IPS-20b (cell line): ENCODE results near the gene IGLL1.
"Not testable (repeated sequence)": the region's sequence is repeated elsewhere in the genome, so short reads cannot be mapped to it uniquely, and the experiment has no call there.

Experiments used
- H3K27ac ChIP-seq: one replicate; pipeline ENCODE4 v1.5.1; 2013; ENCODE audit warnings: low read length
- H3K27me3 ChIP-seq: 2 replicates; pipeline ENCODE4 v1.6.1; 2013; ENCODE audit warnings: mild to moderate bottlenecking, low read length, inconsistent platforms; ENCODE audit not compliant: insufficient read depth
- H3K36me3 ChIP-seq: 2 replicates; pipeline ENCODE4 v1.6.1; 2013; ENCODE audit warnings: low read depth, mild to moderate bottlenecking, inconsistent platforms, low read length, moderate library complexity; ENCODE audit not compliant: insufficient read depth
- H3K4me1 ChIP-seq: 2 replicates; pipeline ENCODE4 v1.6.1; 2013; ENCODE audit warnings: mild to moderate bottlenecking, control low read depth, inconsistent platforms, low read length, moderate library complexity; ENCODE audit not compliant: insufficient read depth
- H3K4me3 ChIP-seq: 2 replicates; pipeline ENCODE4 v1.5.1; 2013; ENCODE audit warnings: mild to moderate bottlenecking, low read length, inconsistent platforms
- H3K9ac ChIP-seq: 2 replicates; pipeline ENCODE4 v1.6.1; 2013; ENCODE audit warnings: low read depth, mild to moderate bottlenecking, inconsistent platforms, low read length, moderate library complexity
- H3K9me3 ChIP-seq: 2 replicates; pipeline ENCODE4 v1.6.1; 2013; ENCODE audit warnings: mild to moderate bottlenecking, low read depth, low read length, inconsistent platforms; ENCODE audit not compliant: insufficient read depth

IGLL1 gene

DNA sequence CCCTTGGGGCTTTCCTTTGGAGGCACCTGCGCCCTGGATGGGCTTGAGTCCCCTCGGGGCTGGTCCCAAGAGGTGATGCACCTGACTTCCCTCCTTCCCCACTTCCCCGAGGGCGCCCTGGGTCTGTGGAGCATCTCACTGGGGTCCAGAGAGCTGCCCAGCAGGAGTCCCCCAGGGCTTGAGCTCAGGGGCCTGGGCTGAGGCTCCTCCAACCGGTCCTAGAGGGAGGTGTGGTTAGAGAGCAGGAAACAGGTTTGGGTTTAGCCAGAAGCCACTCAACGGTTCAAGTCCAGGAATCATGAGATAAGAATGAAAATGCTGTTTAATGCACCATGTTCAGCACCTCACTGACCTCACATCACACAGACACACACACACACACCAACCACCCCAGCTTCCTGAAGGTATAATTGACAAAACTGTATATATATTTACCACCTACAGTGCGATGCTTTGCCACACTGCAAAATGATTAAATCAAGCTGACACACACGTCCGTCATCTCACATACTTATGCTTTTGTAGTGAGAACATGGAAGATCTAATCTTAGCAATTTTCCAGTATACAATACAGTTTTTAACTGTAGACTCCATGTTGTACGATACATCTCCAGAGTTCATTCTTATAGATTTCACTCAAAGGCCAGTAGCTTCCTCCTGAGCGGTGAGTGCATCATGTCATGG is 628 bp upstream of the IGLL1 start:
- Histone ChIP-seq H3K27ac (no peak overlapping the region), H3K4me3 (no peak overlapping the region), H3K27me3 (no peaks in the 10 kb centered on the region), H3K36me3 (no peaks in the 10 kb centered on the region), H3K9me3 (no peaks in the 10 kb centered on the region), H3K4me1 (no peaks in the 10 kb centered on the region), H3K9ac (no peak overlapping the region)

GRCh38 chr22:23579280-23579679 is 810 bp downstream of the IGLL1 start:
- no peaks in the 10 kb centered on the region for H3K36me3 ChIP-seq
- H3K4me3 ChIP-seq, result no peak overlapping the region
- no peaks in the 10 kb centered on the region for H3K27me3 ChIP-seq
- no peaks in the 10 kb centered on the region for H3K4me1 ChIP-seq
- no peak overlapping the region for H3K9ac ChIP-seq
- no peaks in the 10 kb centered on the region for H3K9me3 ChIP-seq
- H3K27ac ChIP-seq, result no peak overlapping the region

DNA sequence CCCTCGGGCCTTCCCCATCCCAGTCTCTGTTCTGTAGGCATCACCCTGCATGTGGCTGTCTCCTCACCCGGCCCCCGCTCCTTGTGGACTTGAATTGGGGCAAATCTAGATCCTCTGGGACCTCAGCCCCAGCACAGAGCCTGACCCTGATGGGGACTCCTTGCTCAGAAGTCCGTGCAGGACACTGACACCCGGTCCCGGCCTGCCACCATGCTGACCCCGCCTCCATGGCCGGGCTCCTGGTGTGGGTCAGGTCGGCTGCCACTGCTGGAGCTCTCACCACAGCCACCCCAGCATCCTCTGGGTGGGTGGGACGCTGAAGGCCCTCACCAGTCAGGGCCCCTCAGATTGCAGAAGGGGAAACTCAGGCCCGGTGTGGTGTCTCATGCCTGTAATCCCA is 1.8 kb downstream of the IGLL1 start:
- H3K27me3 ChIP-seq, result no peaks in the 10 kb centered on the region
- H3K27ac ChIP-seq, result no peak overlapping the region
- H3K4me1 ChIP-seq, result no peaks in the 10 kb centered on the region
- H3K9me3 ChIP-seq, result no peaks in the 10 kb centered on the region
- no peak overlapping the region for H3K9ac ChIP-seq
- H3K36me3 ChIP-seq, result no peaks in the 10 kb centered on the region
- no peak overlapping the region for H3K4me3 ChIP-seq

- no peak overlapping the region for H3K4me3 ChIP-seq
- no peak overlapping the region for H3K27ac ChIP-seq
Measured at GRCh38 chr22:23576681-23577080, 3.4 kb downstream of the IGLL1 start.

DNA sequence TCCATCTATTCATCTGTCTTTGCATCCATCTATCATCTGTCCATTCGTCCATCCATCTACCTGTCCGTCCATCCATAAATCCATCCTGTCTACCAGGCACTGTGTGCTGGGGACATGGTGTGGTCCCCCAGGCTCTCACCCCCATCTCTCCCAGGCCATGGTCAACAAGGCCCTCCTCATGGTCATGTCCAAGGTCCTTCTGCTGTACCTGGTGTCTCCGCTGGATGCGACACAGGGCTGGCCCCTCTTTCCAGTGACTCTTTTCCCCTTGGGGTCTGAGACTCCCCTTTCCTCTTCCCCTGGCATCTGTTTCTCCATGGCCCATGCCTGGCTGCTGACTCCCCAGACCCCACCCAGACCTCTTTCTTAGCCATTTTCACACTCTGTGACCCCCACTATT is 4.5 kb downstream of the IGLL1 start:
- H3K9me3 ChIP-seq, result no peaks in the 10 kb centered on the region
- H3K9ac ChIP-seq, result no peak overlapping the region
- H3K36me3 ChIP-seq, result no peaks in the 10 kb centered on the region
- no peaks in the 10 kb centered on the region for H3K27me3 ChIP-seq
- no peak overlapping the region for H3K4me3 ChIP-seq
- H3K4me1 ChIP-seq, result no peaks in the 10 kb centered on the region
- H3K27ac ChIP-seq, result no peak overlapping the region

More at GRCh38 chr22:23576681-23577080, 3.4 kb downstream of the IGLL1 start:
- no peak overlapping the region for H3K9ac ChIP-seq
- no peaks in the 10 kb centered on the region for H3K9me3 ChIP-seq
- H3K36me3 ChIP-seq, result no peaks in the 10 kb centered on the region
- no peaks in the 10 kb centered on the region for H3K4me1 ChIP-seq
- H3K27me3 ChIP-seq, result no peaks in the 10 kb centered on the region

GRCh38 chr22:23574877-23575276 is 5.2 kb downstream of the IGLL1 start:
- Histone ChIP-seq H3K4me3 (no peak overlapping the region), H3K27ac (no peak overlapping the region), H3K36me3 (no peaks in the 10 kb centered on the region), H3K4me1 (no peaks in the 10 kb centered on the region), H3K27me3 (no peaks in the 10 kb centered on the region), H3K9ac (no peak overlapping the region), H3K9me3 (no peaks in the 10 kb centered on the region)

DNA sequence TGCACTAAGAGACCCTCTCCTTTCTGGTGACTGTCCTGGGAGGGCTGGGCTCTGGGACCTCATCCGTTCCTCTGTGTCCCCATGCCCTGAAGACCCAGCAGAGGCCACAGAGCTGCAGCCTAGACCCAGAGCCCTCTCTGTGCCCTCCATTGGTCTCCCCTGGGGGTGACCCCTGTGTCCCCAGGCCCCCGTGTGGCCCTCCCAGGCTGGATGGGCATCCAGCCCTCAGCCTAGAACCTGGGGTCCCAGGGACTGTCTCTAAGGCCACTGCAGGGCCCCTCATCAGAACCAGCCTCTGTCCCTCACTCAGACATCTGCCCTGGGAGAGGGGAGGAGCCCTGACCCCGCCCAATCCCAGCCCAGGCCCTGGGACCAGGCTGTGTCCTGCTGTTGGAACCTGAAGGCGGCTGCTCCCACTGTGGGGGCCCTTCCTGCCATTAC is 5.7 kb downstream of the IGLL1 start:
- Histone ChIP-seq H3K9ac (no peak overlapping the region), H3K27me3 (peaks cover 2% of the 10 kb centered on the region; the same call in 1 of the 2 replicates), H3K4me1 (no peaks in the 10 kb centered on the region), H3K27ac (no peak overlapping the region), H3K4me3 (no peak overlapping the region), H3K9me3 (no peaks in the 10 kb centered on the region), H3K36me3 (no peaks in the 10 kb centered on the region)

GRCh38 chr22:23573701-23574235 is 6.3 kb downstream of the IGLL1 start:
- not testable (repeated sequence) for H3K9ac ChIP-seq, H3K27me3 ChIP-seq, H3K27ac ChIP-seq, H3K4me1 ChIP-seq, H3K4me3 ChIP-seq, H3K9me3 ChIP-seq, H3K36me3 ChIP-seq

- H3K4me1 ChIP-seq, H3K27ac ChIP-seq, H3K9me3 ChIP-seq, H3K4me3 ChIP-seq, H3K9ac ChIP-seq, H3K36me3 ChIP-seq: not testable (repeated sequence)
- H3K27me3 ChIP-seq, result peaks cover 14% of the 10 kb centered on the region
Measured at GRCh38 chr22:23573106-23573505, 7.0 kb downstream of the IGLL1 start.

GRCh38 chr22:23571486-23571885 is 8.6 kb downstream of the IGLL1 start:
- Histone ChIP-seq H3K9ac (no peak overlapping the region), H3K27ac (no peak overlapping the region), H3K4me1 (no peaks in the 10 kb centered on the region), H3K36me3 (no peaks in the 10 kb centered on the region), H3K4me3 (no peak overlapping the region), H3K27me3 (peaks cover 31% of the 10 kb centered on the region), H3K9me3 (no peaks in the 10 kb centered on the region)

GRCh38 chr22:23570681-23571080 is 9.4 kb downstream of the IGLL1 start:
- Histone ChIP-seq H3K9ac (no peak overlapping the region), H3K27ac (no peak overlapping the region), H3K36me3 (no peaks in the 10 kb centered on the region), H3K4me3 (no peak overlapping the region), H3K4me1 (no peaks in the 10 kb centered on the region), H3K9me3 (no peaks in the 10 kb centered on the region), H3K27me3 (peaks cover 39% of the 10 kb centered on the region)

- H3K9me3 ChIP-seq, result no peaks in the 10 kb centered on the region
- H3K27ac ChIP-seq, result no peak overlapping the region
- H3K27me3 ChIP-seq, result peaks cover 48% of the 10 kb centered on the region
- H3K4me1 ChIP-seq, result no peaks in the 10 kb centered on the region
- no peaks in the 10 kb centered on the region for H3K36me3 ChIP-seq
- H3K9ac ChIP-seq, result no peak overlapping the region
- no peak overlapping the region for H3K4me3 ChIP-seq
Measured at GRCh38 chr22:23569716-23570115, 10.4 kb downstream of the IGLL1 start.
